Heart right ventricle (tissue), 16 donors: Measurements from ENCODE around the gene FIBCD1. TPM values are rescaled to one million over a fixed set of nuclear protein-coding genes. Genes with fewer than 3 reads are reported as not detected.

Source experiments
- ATAC-seq, 8 donors: fragments of 200-7000 bp; cut with Tn5 transposase; one replicate each; pipeline ENCODE4 v1.9.1; 2020; ENCODE audit warnings: mild to moderate bottlenecking in 8 of 8, moderate library complexity in 8 of 8, moderate number of reproducible peaks in 1 of 8
- DNase-seq, 2 donors: peaks; one replicate each; pipeline ENCODE4 v3.0.0-alpha.2; 2020
- H3K27ac ChIP-seq, 10 donors: fragments of 200-600 bp; sonication (generic) in 2 of 10; one replicate each; pipeline versions ENCODE4 v1.5.0 to v1.8.0; 2020 to 2022; ENCODE audit warnings: mild to moderate bottlenecking in 3 of 10
- H3K27me3 ChIP-seq, 7 donors: fragments of 200-600 bp; one replicate each; pipeline ENCODE4 v1.8.0; 2021 to 2022; ENCODE audit warnings: mild to moderate bottlenecking in 2 of 7
- H3K36me3 ChIP-seq, 9 donors: fragments of 200-600 bp; sonication (generic) in 1 of 9; one replicate each; pipeline versions ENCODE4 v1.5.0 to v1.8.0; 2020 to 2022; ENCODE audit warnings: mild to moderate bottlenecking in 2 of 9
- H3K4me1 ChIP-seq, 9 donors: fragments of 200-600 bp; sonication (generic) in 1 of 9; one replicate each; pipeline versions ENCODE4 v1.5.0 to v1.8.0; 2020 to 2022; ENCODE audit warnings: mild to moderate bottlenecking in 4 of 9
- H3K4me3 ChIP-seq, 10 donors: fragments of 200-600 bp; sonication (generic) in 2 of 10; one replicate each; pipeline versions ENCODE4 v1.5.0 to v1.8.0; 2020 to 2022; ENCODE audit warnings: mild to moderate bottlenecking in 7 of 10, moderate library complexity in 2 of 10
- H3K9me3 ChIP-seq, 11 donors: fragments of 200-600 bp in 10 of 11; sonication (generic) in 2 of 11; one replicate each; pipeline versions ENCODE4 v1.5.0 to v1.8.0; 2013 to 2022; ENCODE audit warnings: mild to moderate bottlenecking in 2 of 11, control low read depth in 1 of 11, moderate library complexity in 1 of 11
- WGBS, 2 donors: extraction: QIAGEN DNeasy Blood & Tissue Kit; methylation state at CpG; one replicate each; pipeline ENCODE4 v1.1.7; 2013; ENCODE audit warnings: inconsistent platforms in 1 of 2; 5-methylcytosine and 5-hydroxymethylcytosine counted together
- intact Hi-C, 10 donors: fragments of 100-400 bp; cut with DNase I; formaldehyde crosslinking; loops; one replicate each; pipeline versions ENCODE4 v1.11.1 to v1.14.2; 2022
- polyA plus RNA-seq, 2 donors: library from polyadenylated mRNA; stranded (reverse); fragments of 200-250 nt; gene quantifications; one replicate each; pipeline ENCODE4 v1.2.3, GENCODE V29; 2013
- total RNA-seq, 10 donors: library from RNA; stranded (reverse); fragmentation: NEBNext Ultra II Directional in 3 of 10; extraction: Animal tissue kit (Norgen Biotek cat#: 25700) in 3 of 10; gene quantifications; one replicate each; pipeline versions ENCODE4 v1.2.1 to v1.2.4, GENCODE V29; 2021 to 2023
- TF ChIP-seq, protein P1 (sequence below), 9 donors: fragments of 200-600 bp; sonication (generic) in 2 of 9; IDR thresholded peaks; one replicate each; pipeline versions ENCODE4 v1.5.0 to v1.8.0; 2021 to 2022; ENCODE audit warnings: antibody characterized with exemption in 9 of 9, mild to moderate bottlenecking in 5 of 9, moderate library complexity in 1 of 9
- donor health status: Arrhythmogenic right ventricular cardiomyopathy.
- donor health status: ischemic (EF 13 %, LVEDD 7.1; RV severe dilation, severe dysfunction).
- donor health status: healthy with polysubstance abuse.
- donor health status: DM: no; HTN: yes; CAD: no.
- donor health status: DM: no; HTN: no; CAD: no.
- donor health status: ischemic (EF 25% LVEDD 6.9; RV normal size, moderate dysfunction).
- donor health status: ischemic (EF 25% LVEDD 5.7; RV mildly dilated, moderate dysfunction).
- donor health status: healthy.
- donor health status: DM: yes; HTN: yes; CAD: no.
- donor health status: Ischemic cardiomyopathy.
- donor health status: ischemic (EF 35%, LVEDD 5.7; RV mildly dilated, moderate dysfunction).
- donor health status: nonischemic (EF 11% LVEDD 7.7; RV severe dilation, severe dysfunction).
- donor health status: DM: yes; HTN: yes; CAD: no.
- donor health status: PGD.
- donor health status: ischemic (EF 29% LVEDD 5.4; RV normal size, mild dysfunction).
- donor health status: nonischemic (EF 23%, LVEDD 6.1; RV moderate dilation, normal function).

FIBCD1 gene
- total and polyA plus RNA-seq, 12 donors: 0.16 to 5.8 (median 1.2) TPM

- DNase-seq: no peak
- WGBS, 2 donors: 83 to 87% methylated on average over 8 of the region's 8 CpGs
These were observed 82.6 kb downstream of the FIBCD1 start for GRCh38 chr9:130856474-130856873.

GRCh38 chr9:130854835-130855234, 84.2 kb downstream of the FIBCD1 start:
- intact Hi-C loops: no loop called here
- peaks cover 0 to 27% (median 23%) of the 10 kb centered on the region in 9 donors for H3K4me1 ChIP-seq
- WGBS, 2 donors: 92 to 94% methylated on average over 9 of the region's 9 CpGs
- no peak overlapping the region for H3K4me3 ChIP-seq
- ATAC-seq (no peak), DNase-seq (no peak)
- no peaks in the 10 kb centered on the region for H3K27me3 ChIP-seq
- H3K27ac ChIP-seq: no peak overlapping the region
- H3K36me3 ChIP-seq: peaks cover 0 to 58% (median 13%) of the 10 kb centered on the region in 9 donors
- H3K9me3 ChIP-seq: no peaks in the 10 kb centered on the region
- TF ChIP-seq, protein P1, sequence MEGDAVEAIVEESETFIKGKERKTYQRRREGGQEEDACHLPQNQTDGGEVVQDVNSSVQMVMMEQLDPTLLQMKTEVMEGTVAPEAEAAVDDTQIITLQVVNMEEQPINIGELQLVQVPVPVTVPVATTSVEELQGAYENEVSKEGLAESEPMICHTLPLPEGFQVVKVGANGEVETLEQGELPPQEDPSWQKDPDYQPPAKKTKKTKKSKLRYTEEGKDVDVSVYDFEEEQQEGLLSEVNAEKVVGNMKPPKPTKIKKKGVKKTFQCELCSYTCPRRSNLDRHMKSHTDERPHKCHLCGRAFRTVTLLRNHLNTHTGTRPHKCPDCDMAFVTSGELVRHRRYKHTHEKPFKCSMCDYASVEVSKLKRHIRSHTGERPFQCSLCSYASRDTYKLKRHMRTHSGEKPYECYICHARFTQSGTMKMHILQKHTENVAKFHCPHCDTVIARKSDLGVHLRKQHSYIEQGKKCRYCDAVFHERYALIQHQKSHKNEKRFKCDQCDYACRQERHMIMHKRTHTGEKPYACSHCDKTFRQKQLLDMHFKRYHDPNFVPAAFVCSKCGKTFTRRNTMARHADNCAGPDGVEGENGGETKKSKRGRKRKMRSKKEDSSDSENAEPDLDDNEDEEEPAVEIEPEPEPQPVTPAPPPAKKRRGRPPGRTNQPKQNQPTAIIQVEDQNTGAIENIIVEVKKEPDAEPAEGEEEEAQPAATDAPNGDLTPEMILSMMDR (IDR thresholded peaks at IDR 0.05): no peak

More at GRCh38 chr9:130856474-130856873, 82.6 kb downstream of the FIBCD1 start:
- Histone ChIP-seq H3K4me3 (no peak overlapping the region), H3K27me3 (no peaks in the 10 kb centered on the region), H3K4me1 (peaks cover 10 to 41% (median 38%) of the 10 kb centered on the region in 9 donors), H3K9me3 (no peaks in the 10 kb centered on the region), H3K27ac (no peak overlapping the region), H3K36me3 (peaks cover 0 to 67% (median 13%) of the 10 kb centered on the region in 9 donors)
- intact Hi-C loops: no loop called here
- ATAC-seq: no peak
- TF ChIP-seq, protein P1 (IDR thresholded peaks at IDR 0.05): no peak

- no peak for DNase-seq
- H3K9me3 ChIP-seq: no peaks in the 10 kb centered on the region
- H3K4me1 ChIP-seq: peaks cover under 1 to 28% (median 17%) of the 10 kb centered on the region in 9 donors
- no peaks in the 10 kb centered on the region for H3K27me3 ChIP-seq
- intact Hi-C loops: no loop called here
- TF ChIP-seq, protein P1 (IDR thresholded peaks at IDR 0.05): no peak
- peaks cover 0 to 51% (median 13%) of the 10 kb centered on the region in 9 donors for H3K36me3 ChIP-seq
- WGBS, 2 donors: 84 to 85% methylated on average over 8 of the region's 8 CpGs
- no peak for ATAC-seq
- H3K4me3 ChIP-seq: no peak overlapping the region
- H3K27ac ChIP-seq: no peak overlapping the region
These were observed 85.0 kb downstream of the FIBCD1 start for GRCh38 chr9:130854092-130854491.

DNA sequence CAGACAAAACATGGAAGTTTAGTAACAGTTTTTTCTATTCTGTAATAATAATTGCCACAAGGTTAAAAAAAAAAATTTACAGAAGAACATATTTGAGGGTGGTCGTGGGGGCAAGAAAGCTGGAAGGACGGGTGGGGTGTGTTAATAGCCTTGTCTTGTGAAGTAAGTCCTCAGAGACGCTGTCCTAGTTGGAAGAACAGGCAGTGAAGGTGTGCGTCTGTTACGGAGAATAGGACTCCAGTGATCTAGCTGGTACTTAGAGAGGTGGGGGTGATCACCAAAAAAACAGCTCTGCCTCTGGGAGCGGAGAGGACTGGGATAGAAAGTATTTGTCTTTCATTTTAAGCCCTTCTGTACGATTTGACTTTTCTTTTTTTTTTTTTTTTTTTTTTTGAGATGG, 86.2 kb downstream of the FIBCD1 start:
- peak overlapping the region in 3 of 10 donors; percentile 10 to 38 (median 11) for H3K27ac ChIP-seq
- H3K4me1 ChIP-seq: peaks cover 2 to 28% (median 15%) of the 10 kb centered on the region in 9 donors
- intact Hi-C loops: no loop called here

More for the DNA sequence above, 86.2 kb downstream of the FIBCD1 start:
- Histone ChIP-seq H3K27me3 (no peaks in the 10 kb centered on the region), H3K9me3 (no peaks in the 10 kb centered on the region), H3K4me3 (no peak overlapping the region), H3K36me3 (peaks cover 0 to 42% (median 13%) of the 10 kb centered on the region in 9 donors)
- ATAC-seq (no peak), DNase-seq (no peak)
- TF ChIP-seq, protein P1 (IDR thresholded peaks at IDR 0.05): no peak
- 88 to 91% methylated on average over 7 of the region's 7 CpGs for WGBS, 2 donors

Other genes with a start within 250 kb of the FIBCD1 start
- 10 to 100 TPM; 11.9 to 17.7 (median 13.1) TPM for gene EXOSC2, start 245.5 kb downstream of the FIBCD1 start, total RNA-seq
- gene EXOSC2, start 245.5 kb downstream of the FIBCD1 start, polyA plus RNA-seq: 10 to 100 TPM; 10.8 to 15.0 TPM
- gene ABL1, start 104.0 kb downstream of the FIBCD1 start, total RNA-seq: 10 to 100 TPM; 27.1 to 48.8 (median 34.0) TPM
- 10 to 100 TPM; 16.2 TPM for gene ABL1, start 104.0 kb downstream of the FIBCD1 start, polyA plus RNA-seq
- gene QRFP, start 42.4 kb downstream of the FIBCD1 start, total RNA-seq: not detected
- gene QRFP, start 42.4 kb downstream of the FIBCD1 start, polyA plus RNA-seq: under 1 TPM in 1 of 2 donors, not detected in 1; 0.06 TPM
- 1 to 10 TPM in 2 of 10 donors, under 1 TPM in 7, not detected in 1; 0.11 to 5.4 (median 0.30) TPM for gene LAMC3, start 69.9 kb upstream of the FIBCD1 start, total RNA-seq
- under 1 TPM; 0.07 to 0.67 TPM for gene LAMC3, start 69.9 kb upstream of the FIBCD1 start, polyA plus RNA-seq
- 10 to 100 TPM in 8 of 10 donors, 1 to 10 TPM in 2; 9.6 to 93.2 (median 14.8) TPM for gene AIF1L, start 157.3 kb upstream of the FIBCD1 start, total RNA-seq
- gene AIF1L, start 157.3 kb upstream of the FIBCD1 start, polyA plus RNA-seq: 10 to 100 TPM; 15.3 to 25.2 TPM
- 10 to 100 TPM; 17.8 to 27.1 (median 23.6) TPM for gene NUP214, start 186.3 kb upstream of the FIBCD1 start, total RNA-seq
- gene NUP214, start 186.3 kb upstream of the FIBCD1 start, polyA plus RNA-seq: 10 to 100 TPM; 13.8 to 21.5 TPM